Measurements from ENCODE around the gene LMO7. TPM values are rescaled to one million over a fixed set of nuclear protein-coding genes. Genes with fewer than 3 reads are reported as not detected.
A peak's percentile ranks its signal among the peaks of the same experiment; 100 is the strongest.
"Not testable (repeated sequence)": the region's sequence is repeated elsewhere in the genome, so short reads cannot be mapped to it uniquely, and the experiment has no call there.

LMO7 gene
- total RNA-seq, 1 donor from 2014 or later: 60.8 TPM

GRCh38 chr13:75788481-75788981 lies 152.4 kb downstream of the LMO7 start:
- no peak for DNase-seq (ENCODE audit: low spot score in 2 of 2, unreplicated experiment in 2 of 2)
- Mint-ChIP-seq H3K9me3 (no peaks in the 10 kb centered on the region), H3K4me1 (peaks cover 27% of the 10 kb centered on the region), H3K4me3 (no peak overlapping the region), H3K27ac (no peak overlapping the region), H3K36me3 (peaks cover 2% of the 10 kb centered on the region), H3K27me3 (ENCODE audit: low read depth) (no peaks in the 10 kb centered on the region)
- TF ChIP-seq, protein P1, sequence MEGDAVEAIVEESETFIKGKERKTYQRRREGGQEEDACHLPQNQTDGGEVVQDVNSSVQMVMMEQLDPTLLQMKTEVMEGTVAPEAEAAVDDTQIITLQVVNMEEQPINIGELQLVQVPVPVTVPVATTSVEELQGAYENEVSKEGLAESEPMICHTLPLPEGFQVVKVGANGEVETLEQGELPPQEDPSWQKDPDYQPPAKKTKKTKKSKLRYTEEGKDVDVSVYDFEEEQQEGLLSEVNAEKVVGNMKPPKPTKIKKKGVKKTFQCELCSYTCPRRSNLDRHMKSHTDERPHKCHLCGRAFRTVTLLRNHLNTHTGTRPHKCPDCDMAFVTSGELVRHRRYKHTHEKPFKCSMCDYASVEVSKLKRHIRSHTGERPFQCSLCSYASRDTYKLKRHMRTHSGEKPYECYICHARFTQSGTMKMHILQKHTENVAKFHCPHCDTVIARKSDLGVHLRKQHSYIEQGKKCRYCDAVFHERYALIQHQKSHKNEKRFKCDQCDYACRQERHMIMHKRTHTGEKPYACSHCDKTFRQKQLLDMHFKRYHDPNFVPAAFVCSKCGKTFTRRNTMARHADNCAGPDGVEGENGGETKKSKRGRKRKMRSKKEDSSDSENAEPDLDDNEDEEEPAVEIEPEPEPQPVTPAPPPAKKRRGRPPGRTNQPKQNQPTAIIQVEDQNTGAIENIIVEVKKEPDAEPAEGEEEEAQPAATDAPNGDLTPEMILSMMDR (IDR thresholded peaks at IDR 0.05; ENCODE audit: unreplicated experiment): no peak

DNA sequence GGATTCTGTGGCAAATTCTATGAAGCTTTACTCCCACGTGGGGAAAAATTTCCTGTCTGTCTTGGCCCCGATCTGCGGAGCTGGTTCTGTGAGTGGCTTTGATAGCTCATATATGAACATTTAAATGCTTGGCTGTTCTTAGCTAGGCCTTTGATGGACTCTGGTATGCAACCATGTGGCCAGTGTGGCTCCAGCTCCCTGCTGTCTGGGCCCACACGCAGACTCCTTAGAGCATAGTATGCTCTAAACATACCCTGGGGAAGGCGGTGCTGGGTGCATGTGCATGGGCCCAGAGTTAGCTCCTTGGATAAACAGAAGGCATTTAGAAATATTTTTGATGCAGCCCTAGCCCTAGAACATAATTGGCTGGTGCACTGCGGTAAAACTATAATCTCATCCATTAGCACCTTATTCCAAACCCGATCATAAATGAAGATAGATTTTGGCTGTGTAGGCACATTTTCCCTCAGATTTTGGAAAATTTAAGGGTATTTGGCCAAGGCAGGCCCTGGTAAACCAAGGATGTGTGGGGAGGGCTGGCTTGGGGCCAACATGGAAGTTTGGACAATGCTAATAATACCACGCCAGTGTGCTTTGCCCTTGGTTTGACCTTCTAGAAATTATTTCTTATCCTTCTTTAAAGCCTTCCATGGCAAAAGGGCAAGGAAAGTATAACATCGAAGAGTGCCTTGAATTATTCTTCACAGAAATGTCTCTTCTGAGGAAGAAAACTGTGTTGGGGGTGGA lies 153.5 kb downstream of the LMO7 start:
- Mint-ChIP-seq H3K4me3 (no peak overlapping the region), H3K9me3 (peaks cover 6% of the 10 kb centered on the region), H3K27ac (no peak overlapping the region), H3K4me1 (peaks cover 20% of the 10 kb centered on the region), H3K27me3 (ENCODE audit: low read depth) (no peaks in the 10 kb centered on the region), H3K36me3 (peaks cover 2% of the 10 kb centered on the region)
- DNase-seq (ENCODE audit: low spot score in 2 of 2, unreplicated experiment in 2 of 2): no peak
- TF ChIP-seq, protein P1 (IDR thresholded peaks at IDR 0.05; ENCODE audit: unreplicated experiment): no peak

DNA sequence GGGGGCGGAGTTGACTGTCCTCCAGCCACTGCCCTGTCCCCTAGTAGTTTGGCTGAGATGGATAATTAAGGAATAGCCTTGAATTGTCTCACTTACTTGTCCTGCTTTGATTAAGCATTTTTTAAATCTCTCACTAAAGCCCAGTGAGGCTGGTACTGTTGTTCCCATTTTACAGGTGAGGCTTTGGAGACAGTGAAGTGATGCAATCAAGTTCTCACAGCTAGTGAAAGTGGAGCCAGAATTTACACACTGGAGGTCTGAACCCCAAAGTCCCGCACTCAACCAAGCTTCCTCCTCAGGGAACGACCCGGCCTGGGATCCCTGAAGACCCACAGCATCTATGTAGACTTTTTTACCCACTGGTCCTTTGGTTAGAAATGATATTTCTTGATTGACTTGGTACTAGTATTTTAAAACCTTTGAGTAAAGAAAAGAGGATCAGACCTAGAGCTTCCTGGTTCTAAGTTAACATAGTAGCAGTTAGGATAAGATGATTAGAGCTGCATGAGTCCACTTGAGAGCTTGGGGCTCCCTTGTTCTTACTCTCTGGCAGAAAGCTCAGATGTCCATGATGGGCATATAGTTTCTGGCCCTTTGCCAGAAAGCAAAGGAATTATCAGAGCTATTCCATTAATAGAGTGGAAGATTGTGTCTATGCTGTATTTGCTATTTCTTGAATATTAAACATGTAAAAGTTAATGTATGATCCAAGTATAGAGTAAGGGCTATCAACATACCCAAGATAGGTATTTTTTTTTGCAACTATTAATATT lies 154.3 kb downstream of the LMO7 start:
- H3K36me3 Mint-ChIP-seq: peaks cover 2% of the 10 kb centered on the region
- TF ChIP-seq, protein P1 (IDR thresholded peaks at IDR 0.05; ENCODE audit: unreplicated experiment): no peak
- peaks cover 6% of the 10 kb centered on the region for H3K9me3 Mint-ChIP-seq
- H3K4me1 Mint-ChIP-seq: peaks cover 16% of the 10 kb centered on the region
- no peak for DNase-seq (ENCODE audit: low spot score in 2 of 2, unreplicated experiment in 2 of 2)
- no peak overlapping the region for H3K27ac Mint-ChIP-seq
- no peak overlapping the region for H3K4me3 Mint-ChIP-seq
- H3K27me3 Mint-ChIP-seq (ENCODE audit: low read depth): no peaks in the 10 kb centered on the region

- TF ChIP-seq, protein P1 (IDR thresholded peaks at IDR 0.05; ENCODE audit: unreplicated experiment): no peak
- peaks cover 6% of the 10 kb centered on the region for H3K9me3 Mint-ChIP-seq
- no peaks in the 10 kb centered on the region for H3K27me3 Mint-ChIP-seq (ENCODE audit: low read depth)
- peak overlapping the region; percentile 89 for H3K27ac Mint-ChIP-seq
- H3K36me3 Mint-ChIP-seq: peaks cover 15% of the 10 kb centered on the region
- no peak overlapping the region for H3K4me3 Mint-ChIP-seq
- DNase-seq (ENCODE audit: low spot score in 2 of 2, unreplicated experiment in 2 of 2): no peak
- peaks cover 16% of the 10 kb centered on the region for H3K4me1 Mint-ChIP-seq
Measured at GRCh38 chr13:75792526-75793187, 156.5 kb downstream of the LMO7 start.

DNA sequence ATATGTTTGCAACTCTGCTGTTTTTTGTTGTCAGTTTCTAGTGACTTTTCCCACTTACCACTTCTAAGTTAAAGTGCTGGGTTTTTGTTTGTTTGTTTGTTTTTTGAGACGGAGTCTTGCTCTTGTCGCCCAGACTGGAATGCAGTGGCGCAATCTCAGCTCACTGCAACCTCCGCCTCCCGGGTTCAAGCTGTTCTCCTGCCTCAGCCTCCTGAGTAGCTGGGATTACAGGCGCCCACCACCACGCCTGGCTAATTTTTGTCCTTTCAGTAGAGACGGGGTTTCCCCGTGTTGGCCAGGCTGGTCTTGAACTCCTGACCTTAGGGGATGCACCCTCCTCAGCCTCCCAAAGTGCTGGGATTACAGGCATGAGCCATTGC lies 157.0 kb downstream of the LMO7 start:
- H3K36me3 Mint-ChIP-seq: peaks cover 15% of the 10 kb centered on the region

More for the DNA sequence above, 157.0 kb downstream of the LMO7 start:
- H3K4me3 Mint-ChIP-seq; H3K9me3 Mint-ChIP-seq; H3K27me3 Mint-ChIP-seq (ENCODE audit: low read depth); DNase-seq (ENCODE audit: low spot score in 2 of 2, unreplicated experiment in 2 of 2): not testable (repeated sequence)
- peaks cover 16% of the 10 kb centered on the region for H3K4me1 Mint-ChIP-seq
- peak overlapping the region; percentile 89 for H3K27ac Mint-ChIP-seq

Data from mesothelial cell of epicardium (in vitro differentiated cells).